Renal pelvis (tissue), 4 donors: Measurements from ENCODE around the gene DCTN3. TPM values are rescaled to one million over a fixed set of nuclear protein-coding genes. Genes with fewer than 3 reads are reported as not detected.

Experiments
- DNase-seq: peaks from one replicate; pipeline ENCODE4 v3.0.0-alpha.2; 2013
- polyA plus RNA-seq, 3 donors: library from polyadenylated mRNA; unstranded; fragments of 120-200 nt; gene quantifications; one replicate each; pipeline ENCODE4 v1.2.1, GENCODE V29; 2013; ENCODE audit not compliant: insufficient read length in 3 of 3

The DCTN3 gene
- polyA plus RNA-seq, 3 donors, result 98.7 to 105 (median 103) TPM

DNA sequence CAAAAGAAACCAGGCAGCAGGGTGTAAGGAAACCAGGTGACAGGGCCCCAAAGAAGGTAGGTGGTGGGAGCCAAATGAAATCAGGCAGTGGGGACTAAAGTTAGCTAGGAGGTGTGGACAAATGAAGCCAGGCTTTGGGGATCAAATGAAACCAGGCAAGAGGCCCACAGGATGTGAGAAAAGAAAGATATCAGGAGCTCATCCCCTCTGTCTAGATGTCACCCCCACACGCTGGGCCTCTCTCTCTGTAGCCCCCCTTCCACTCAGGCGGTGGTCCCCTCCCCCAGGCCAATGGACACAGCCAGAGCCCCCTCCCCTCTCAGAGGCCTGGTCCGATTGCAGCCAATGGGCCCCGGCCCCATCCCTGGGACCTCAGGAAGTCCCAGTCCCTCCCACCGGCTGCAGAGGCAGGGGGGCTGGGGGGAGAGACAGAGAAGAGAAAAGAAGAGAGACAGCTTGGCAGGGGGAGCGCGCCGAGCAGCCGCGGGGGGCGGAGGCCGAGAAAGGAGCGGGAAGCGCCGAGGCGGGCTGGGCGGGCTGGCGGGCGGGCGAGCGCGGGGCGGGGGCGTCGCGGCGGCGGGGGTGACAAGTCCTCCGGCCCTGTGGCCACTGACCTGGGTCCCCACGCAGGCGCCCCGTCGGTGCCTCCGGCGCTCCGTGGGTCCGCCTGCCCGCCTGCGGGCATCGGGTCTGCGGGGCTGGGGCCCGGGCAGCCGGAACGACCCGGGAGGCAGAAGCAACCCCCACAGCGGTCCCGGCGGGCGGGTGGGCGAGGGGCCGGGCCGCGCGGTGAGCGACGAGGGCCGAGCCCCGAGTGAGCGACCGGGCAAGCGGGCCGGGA lies 42.7 kb downstream of the DCTN3 start:
- DNase-seq, result peak; percentile 88

GRCh38 chr9:34576597-34577399 lies 43.5 kb downstream of the DCTN3 start:
- DNase-seq, result no peak

DNA sequence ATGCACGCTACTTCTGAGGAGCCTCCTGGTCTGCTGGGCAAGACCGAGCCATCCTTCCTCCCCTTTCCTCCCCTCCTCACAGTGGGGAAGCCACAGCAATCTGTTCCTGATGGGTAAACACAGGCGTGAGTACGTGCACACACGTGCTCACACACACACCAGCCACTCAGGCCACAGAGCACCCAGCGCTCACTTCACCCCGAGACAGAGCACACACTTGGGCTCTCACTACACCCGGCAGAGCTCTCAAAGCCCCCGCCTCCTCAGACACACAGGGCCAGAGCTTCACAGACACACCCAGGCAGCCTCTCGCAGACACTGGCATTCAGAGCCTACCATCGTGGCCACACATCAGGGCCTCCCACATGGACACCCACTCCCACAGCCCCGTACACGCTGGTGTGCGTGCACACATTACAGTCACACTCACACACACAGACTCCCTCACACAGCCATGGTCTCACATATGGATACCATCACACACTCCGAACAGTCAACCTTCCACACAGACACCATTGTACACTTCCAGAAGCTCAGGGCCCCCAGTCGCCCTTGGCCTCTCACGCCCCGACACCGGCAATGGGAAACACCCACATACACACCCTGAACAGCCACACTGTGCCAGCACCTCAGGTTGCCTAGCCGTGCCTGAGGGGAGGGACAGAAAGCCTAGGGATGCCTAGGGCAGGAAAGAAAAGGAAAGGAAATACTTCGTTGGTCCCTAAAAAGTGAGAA lies 44.3 kb downstream of the DCTN3 start:
- no peak for DNase-seq

DNA sequence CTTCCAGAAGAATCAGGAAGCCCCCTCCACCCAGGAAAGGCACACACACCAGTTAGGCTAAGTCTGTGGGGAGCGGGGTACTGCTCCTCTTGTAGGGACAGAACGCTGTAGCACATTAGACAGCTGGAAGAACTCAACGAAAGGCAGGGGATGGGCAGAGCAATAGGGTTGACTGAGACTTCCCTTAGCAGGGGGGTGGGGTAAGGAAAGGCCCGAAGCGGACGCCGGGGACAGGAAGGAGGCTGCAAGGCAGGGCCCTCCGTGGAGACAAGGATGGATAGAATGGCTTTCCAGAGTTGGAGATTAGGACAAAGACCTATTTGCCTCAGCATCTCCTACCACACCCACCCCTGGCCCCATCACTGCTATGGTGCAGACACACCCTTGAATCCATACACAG lies 45.1 kb downstream of the DCTN3 start:
- DNase-seq, result no peak

DNA sequence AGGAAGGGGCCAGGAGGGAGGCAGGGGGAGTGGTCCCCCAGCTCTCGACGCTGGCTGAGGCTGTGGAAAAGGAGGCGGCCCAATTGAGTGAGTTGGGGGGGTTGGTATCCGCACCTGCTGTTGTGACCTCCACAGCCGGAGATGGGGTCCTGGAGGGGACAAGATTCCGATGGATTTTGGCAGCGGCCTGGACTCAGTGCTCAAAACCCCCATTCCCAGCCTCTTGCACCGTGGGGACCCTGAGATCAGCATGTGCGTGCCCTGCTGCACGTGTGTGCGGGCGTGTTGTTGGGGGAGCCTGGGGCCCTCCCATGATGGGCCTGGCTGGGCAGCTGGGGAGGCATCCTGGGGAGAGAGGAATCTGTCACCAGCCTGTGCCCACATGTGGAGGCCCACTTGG lies 45.7 kb downstream of the DCTN3 start:
- no peak for DNase-seq

GRCh38 chr9:34573599-34574325 lies 46.5 kb downstream of the DCTN3 start:
- DNase-seq, result no peak

- DNase-seq, result no peak
Measured at GRCh38 chr9:34572628-34573027, 47.7 kb downstream of the DCTN3 start.

GRCh38 chr9:34572092-34572491 lies 48.2 kb downstream of the DCTN3 start:
- DNase-seq, result no peak

DNA sequence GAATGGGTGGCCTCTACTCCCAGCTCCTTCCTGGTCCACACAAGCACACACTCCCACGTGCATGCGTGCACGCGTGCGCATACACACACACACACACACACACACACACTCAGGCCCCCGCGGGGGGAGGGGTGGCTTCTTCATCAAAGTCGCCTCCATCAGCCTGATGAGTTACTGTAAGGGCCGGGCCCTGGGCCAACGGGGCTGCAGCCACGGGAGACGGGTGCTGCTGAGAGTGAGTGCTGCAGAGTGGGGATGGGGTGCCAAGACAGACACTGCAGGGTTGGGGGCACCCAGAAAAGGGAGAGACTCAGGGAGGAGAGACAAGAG lies 48.8 kb downstream of the DCTN3 start:
- DNase-seq, result no peak

- no peak for DNase-seq
Measured at GRCh38 chr9:34570809-34571480, 49.4 kb downstream of the DCTN3 start.

- DNase-seq, result no peak
Measured at GRCh38 chr9:34570376-34570775, 49.9 kb downstream of the DCTN3 start.

- DNase-seq, result no peak
Measured at GRCh38 chr9:34568774-34569173, 51.5 kb downstream of the DCTN3 start.

- DNase-seq, result no peak
Measured at GRCh38 chr9:34568133-34568532, 52.2 kb downstream of the DCTN3 start.

DNA sequence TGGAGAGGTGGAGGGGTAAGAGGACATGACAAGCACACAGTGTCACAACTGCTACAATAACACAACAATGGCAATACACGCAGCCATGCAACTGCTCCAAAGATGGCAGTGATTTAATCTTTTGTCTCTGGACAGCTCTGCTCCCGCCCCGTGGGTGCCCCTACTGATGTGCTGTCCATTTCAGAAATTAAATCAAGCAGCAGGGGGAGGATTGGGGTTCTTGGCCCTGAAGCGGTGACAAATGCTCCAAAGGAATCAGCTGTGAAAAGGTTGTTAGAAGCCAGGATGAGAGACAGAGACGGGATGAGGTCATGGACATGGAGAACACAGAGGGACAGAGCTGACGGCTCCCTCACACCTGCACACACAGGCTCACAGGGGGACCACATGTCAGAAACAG lies 53.3 kb downstream of the DCTN3 start:
- no peak for DNase-seq

DNA sequence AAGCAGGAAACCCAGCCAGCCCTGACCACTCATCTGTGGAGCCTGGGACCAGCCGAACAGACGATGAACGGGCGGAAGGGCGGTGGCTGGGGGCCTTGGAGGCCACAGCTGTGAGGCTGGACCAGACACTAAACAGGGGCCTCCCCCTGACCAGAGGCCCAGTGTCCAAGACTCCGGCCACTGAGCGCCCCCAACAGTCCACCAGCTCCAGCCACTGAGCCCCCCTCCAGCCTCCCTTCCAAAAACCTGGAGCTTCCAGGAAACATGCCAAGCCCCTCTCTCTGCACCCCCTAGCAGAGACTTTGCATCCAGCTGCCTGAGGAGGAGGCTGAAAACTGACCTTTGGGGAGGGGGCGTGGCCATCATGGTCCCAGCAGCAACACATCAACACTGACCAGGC lies 54.0 kb downstream of the DCTN3 start:
- no peak for DNase-seq

DNA sequence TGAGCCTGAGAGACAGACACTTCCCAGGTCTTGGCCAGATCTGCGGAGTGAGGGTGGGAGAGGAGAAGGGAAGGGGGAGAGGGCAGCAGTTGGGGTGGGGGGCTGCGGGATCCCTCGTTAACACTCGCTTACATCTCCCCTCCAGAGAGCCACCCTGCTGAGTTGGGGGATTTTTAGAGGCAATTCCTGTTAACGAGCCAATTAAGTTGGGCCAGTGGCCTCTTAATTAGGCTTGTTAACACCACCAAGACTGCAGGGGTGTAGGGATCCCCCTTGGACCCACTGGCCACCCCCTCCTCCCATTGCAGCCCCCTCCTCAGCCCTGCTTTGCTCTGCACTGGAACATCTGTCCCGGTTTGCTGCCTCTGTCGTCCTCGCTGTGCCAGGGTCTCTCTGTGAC lies 54.4 kb downstream of the DCTN3 start:
- DNase-seq, result no peak

DNA sequence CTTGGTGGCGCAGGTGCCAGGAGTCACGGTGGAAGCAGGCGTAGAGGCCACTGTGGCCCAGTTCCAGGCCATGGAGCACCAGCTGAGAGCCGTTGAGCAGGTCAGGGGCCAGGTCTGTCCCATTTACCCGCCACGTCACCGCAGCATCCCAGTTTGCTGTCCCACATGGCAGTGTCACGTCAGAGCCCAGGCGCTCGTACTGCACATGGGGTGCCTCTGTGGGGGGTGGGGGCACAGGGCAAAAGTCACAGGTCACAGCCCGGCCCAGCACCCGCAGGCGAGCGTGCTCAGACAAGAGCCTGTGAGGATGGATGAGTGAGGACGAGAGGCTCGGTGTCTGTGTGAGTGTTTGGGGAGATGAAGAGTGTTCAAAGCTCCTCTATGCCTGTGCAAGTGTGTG lies 55.7 kb downstream of the DCTN3 start:
- DNase-seq, result no peak
